Lung (tissue), 12 donors: ENCODE measurements around the gene RARA. TPM values are rescaled to one million over a fixed set of nuclear protein-coding genes. Genes with fewer than 3 reads are reported as not detected.
A peak's percentile ranks its signal among the peaks of the same experiment; 100 is the strongest.

Source experiments
- ATAC-seq: fragments of 200-7000 bp; cut with Tn5 transposase; one replicate; pipeline ENCODE4 v1.9.1; 2020; ENCODE audit warnings: moderate number of reproducible peaks; ENCODE audit not compliant: insufficient read depth, low FRiP score
- DNase-seq, 3 donors: peaks; one replicate each; pipeline ENCODE4 v3.0.0-alpha.2; 2013 to 2017
- H3K27ac ChIP-seq, 2 donors: one replicate each; pipeline ENCODE4 v1.5.1; 2013; ENCODE audit warnings: mild to moderate bottlenecking in 2 of 2, moderate library complexity in 2 of 2, control low read depth in 1 of 2, inconsistent platforms in 1 of 2, low read depth in 1 of 2, low read length in 1 of 2
- H3K27me3 ChIP-seq, 3 donors: one replicate each; pipeline ENCODE4 v1.5.1; 2013; ENCODE audit warnings: low read length in 2 of 3; ENCODE audit not compliant: control insufficient read depth in 3 of 3, insufficient read depth in 3 of 3
- H3K36me3 ChIP-seq, 4 donors: one replicate each; pipeline ENCODE4 v1.5.1; 2013; ENCODE audit warnings: low read length in 4 of 4, mild to moderate bottlenecking in 1 of 4, moderate library complexity in 1 of 4; ENCODE audit not compliant: control insufficient read depth in 4 of 4, insufficient read depth in 4 of 4
- H3K4me1 ChIP-seq, 5 donors: one replicate each; pipeline ENCODE4 v1.5.1; 2013; ENCODE audit warnings: low read length in 5 of 5, mild to moderate bottlenecking in 2 of 5, moderate library complexity in 1 of 5; ENCODE audit not compliant: control insufficient read depth in 5 of 5, insufficient read depth in 5 of 5
- H3K4me3 ChIP-seq: one replicate; pipeline ENCODE4 v1.5.1; 2013; ENCODE audit warnings: mild to moderate bottlenecking, control low read depth, moderate library complexity
- H3K9ac ChIP-seq, 2 donors: one replicate each; pipeline ENCODE4 v1.5.1; 2013; ENCODE audit warnings: low read length in 2 of 2, control low read depth in 1 of 2; ENCODE audit not compliant: insufficient read depth in 1 of 2
- H3K9me3 ChIP-seq, 4 donors: one replicate each; pipeline ENCODE4 v1.5.1; 2013; ENCODE audit warnings: low read length in 3 of 4, mild to moderate bottlenecking in 1 of 4, moderate library complexity in 1 of 4; ENCODE audit not compliant: control insufficient read depth in 4 of 4, insufficient read depth in 3 of 4
- WGBS, 2 donors: extraction: QIAGEN DNeasy Blood & Tissue Kit; methylation state at CpG; one replicate each; pipeline ENCODE4 v1.1.7; 2013; 5-methylcytosine and 5-hydroxymethylcytosine counted together
- polyA plus RNA-seq, 2 donors: library from polyadenylated mRNA; stranded (reverse); fragments of 200-250 nt; gene quantifications; one replicate each; pipeline ENCODE4 v1.2.1, GENCODE V29; 2013
- total RNA-seq, 2 donors: library from RNA; depleted of rRNA in 1 of 2; stranded (reverse); fragments of >200 nt in 1 of 2; gene quantifications; one replicate each; pipeline ENCODE4 v1.2.1, GENCODE V29; 2014 to 2021
- TF ChIP-seq, protein P1 (sequence below): IDR thresholded peaks from 2 replicates; pipeline ENCODE4 v1.5.1; 2012; ENCODE audit warnings: mild to moderate bottlenecking; ENCODE audit errors: control extremely low read depth, extremely low read depth
- donor health status: control.
- donor health status: control.
- donor health status: Bipolar disorder and iron deficiency.
- donor health status: healthy.
- donor health status: DM: yes; HTN: yes; CAD: no.

The RARA gene
- total and polyA plus RNA-seq, 4 donors: 36.4 to 75.3 (median 50.8) TPM

DNA sequence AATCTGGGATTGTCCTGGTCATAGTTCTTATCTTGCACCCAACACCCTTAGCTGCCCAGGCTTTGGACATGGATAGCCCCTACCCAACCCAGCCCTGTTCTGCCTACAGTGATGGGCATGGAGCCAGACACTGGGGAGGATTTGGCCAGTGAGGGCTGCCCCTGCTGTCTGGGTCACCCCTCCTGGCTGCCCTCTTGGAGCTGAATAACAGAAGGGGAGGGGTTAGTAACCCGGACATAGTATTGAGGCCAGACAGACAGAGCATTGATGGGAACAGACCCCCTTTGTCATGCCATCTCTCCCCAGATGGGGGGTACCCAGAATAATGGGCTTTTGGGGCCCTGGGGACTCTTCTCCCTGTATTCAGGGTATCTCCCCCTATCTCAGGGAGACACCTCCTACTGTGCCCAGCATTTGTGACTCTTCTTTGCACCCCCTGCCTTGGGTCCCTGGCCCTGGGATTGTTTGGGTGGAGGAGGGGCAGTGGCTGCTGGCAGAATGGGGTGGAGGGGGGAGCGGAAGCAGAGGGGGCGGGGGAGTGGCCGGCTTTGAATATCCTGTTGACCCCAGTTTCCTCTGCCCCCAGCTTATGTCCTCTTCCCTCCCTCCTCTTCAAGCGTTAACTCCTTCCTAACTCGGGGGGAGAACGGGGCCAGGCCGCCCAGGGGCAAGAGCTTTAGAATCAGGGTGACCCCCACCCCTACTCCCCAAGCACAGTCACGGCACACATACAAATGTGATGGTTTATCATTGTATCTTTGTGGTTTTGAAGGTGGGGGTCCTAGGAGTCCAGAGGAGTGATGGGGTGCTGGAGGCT lies 38.5 kb downstream of the RARA start:
- no peaks in the 10 kb centered on the region for H3K27me3 ChIP-seq
- H3K36me3 ChIP-seq: peaks cover 0 to 39% (median 22%) of the 10 kb centered on the region in 4 donors
- H3K4me3 ChIP-seq: no peak overlapping the region
- 18 to 34% methylated on average over 7 to 9 of the region's 9 CpGs for WGBS, 2 donors
- TF ChIP-seq, protein P1, sequence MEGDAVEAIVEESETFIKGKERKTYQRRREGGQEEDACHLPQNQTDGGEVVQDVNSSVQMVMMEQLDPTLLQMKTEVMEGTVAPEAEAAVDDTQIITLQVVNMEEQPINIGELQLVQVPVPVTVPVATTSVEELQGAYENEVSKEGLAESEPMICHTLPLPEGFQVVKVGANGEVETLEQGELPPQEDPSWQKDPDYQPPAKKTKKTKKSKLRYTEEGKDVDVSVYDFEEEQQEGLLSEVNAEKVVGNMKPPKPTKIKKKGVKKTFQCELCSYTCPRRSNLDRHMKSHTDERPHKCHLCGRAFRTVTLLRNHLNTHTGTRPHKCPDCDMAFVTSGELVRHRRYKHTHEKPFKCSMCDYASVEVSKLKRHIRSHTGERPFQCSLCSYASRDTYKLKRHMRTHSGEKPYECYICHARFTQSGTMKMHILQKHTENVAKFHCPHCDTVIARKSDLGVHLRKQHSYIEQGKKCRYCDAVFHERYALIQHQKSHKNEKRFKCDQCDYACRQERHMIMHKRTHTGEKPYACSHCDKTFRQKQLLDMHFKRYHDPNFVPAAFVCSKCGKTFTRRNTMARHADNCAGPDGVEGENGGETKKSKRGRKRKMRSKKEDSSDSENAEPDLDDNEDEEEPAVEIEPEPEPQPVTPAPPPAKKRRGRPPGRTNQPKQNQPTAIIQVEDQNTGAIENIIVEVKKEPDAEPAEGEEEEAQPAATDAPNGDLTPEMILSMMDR: no peak
- peak overlapping the region in 1 of 2 donors; percentile 52 for H3K9ac ChIP-seq
- DNase-seq: peak; percentile 63 to 86 (median 70)
- peak overlapping the region; percentile 6 to 71 for H3K27ac ChIP-seq
- H3K4me1 ChIP-seq: peaks cover 38 to 90% (median 54%) of the 10 kb centered on the region in 5 donors
- H3K9me3 ChIP-seq: no peaks in the 10 kb centered on the region
- ATAC-seq: no peak

DNA sequence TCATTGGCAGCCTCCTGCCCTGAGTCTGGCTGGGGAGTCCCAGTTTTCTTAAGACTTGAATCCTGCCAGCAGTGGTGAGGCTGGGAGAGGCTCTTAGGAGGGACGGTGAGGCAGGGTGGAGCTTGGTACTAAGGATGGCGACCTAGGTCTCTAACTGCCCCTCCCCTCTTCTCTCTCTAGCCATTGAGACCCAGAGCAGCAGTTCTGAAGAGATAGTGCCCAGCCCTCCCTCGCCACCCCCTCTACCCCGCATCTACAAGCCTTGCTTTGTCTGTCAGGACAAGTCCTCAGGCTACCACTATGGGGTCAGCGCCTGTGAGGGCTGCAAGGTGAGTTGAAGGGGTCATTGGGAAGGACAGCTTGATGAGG lies 39.1 kb downstream of the RARA start:
- H3K4me3 ChIP-seq: no peak overlapping the region
- peak overlapping the region; percentile 6 to 71 for H3K27ac ChIP-seq
- no peaks in the 10 kb centered on the region for H3K27me3 ChIP-seq
- peaks cover 38 to 85% (median 54%) of the 10 kb centered on the region in 5 donors for H3K4me1 ChIP-seq
- no peaks in the 10 kb centered on the region for H3K9me3 ChIP-seq
- ATAC-seq: no peak
- peaks cover 0 to 44% (median 26%) of the 10 kb centered on the region in 4 donors for H3K36me3 ChIP-seq
- WGBS, 2 donors: 48 to 81% methylated on average over 5 of the region's 5 CpGs
- TF ChIP-seq, protein P1: no peak
- no peak for DNase-seq
- H3K9ac ChIP-seq: peak overlapping the region in 1 of 2 donors; percentile 52

DNA sequence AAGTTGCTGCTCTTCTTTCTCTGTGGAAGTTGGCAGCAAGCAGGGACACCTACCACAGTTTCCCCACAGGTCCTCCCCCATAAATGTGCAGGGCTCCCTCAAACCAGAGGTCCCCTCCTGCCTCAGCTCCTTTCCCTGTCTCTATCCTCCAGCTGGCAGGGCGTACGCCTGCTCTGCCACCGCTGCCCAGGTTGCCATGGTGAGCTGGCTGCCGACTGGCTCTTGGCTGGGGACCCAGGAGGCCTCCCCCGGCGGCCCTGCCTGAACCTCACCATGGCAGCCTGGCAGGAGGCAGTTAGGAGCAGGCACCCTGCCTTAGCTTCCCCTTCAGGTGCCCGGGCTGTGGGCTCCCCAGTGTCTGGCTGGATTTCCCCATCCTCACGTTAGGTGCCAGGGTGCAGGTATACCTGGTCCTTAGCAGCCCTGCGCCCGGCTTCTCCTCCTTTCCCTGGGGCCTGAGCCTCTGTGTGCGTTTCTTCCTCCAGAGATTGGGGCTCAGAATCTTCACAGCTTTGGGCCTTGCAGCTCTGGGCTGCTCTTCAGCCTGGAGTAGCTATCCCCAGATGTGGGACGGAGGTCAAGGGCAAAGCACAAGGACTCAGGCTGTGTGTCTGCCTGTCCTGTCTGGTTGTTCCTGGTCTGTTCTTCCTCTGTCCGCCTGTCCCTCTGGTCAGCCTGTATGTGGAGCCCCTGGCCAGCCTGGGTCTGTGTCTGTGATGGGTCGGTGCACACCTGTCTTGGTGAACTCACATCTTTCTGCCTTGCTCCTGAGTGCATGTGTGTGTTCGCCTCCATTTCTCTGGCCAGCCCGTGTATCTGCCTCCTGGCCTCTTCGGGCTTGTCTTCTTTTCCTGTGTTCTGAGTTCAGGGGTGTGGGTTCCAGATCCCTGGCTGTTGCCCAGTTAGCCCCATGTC lies 39.8 kb downstream of the RARA start:
- H3K9me3 ChIP-seq: no peaks in the 10 kb centered on the region
- TF ChIP-seq, protein P1: no peak
- H3K9ac ChIP-seq: peak overlapping the region in 1 of 2 donors; percentile 52
- peaks cover 0 to 46% (median 26%) of the 10 kb centered on the region in 4 donors for H3K36me3 ChIP-seq
- no peak for ATAC-seq
- 49 to 61% methylated on average over 17 of the region's 17 CpGs for WGBS, 2 donors
- H3K4me3 ChIP-seq: no peak overlapping the region
- DNase-seq: peak in 1 of 3 donors; percentile 15
- H3K27me3 ChIP-seq: no peaks in the 10 kb centered on the region
- peak overlapping the region in 1 of 2 donors; percentile 71 for H3K27ac ChIP-seq
- peaks cover 38 to 78% (median 54%) of the 10 kb centered on the region in 5 donors for H3K4me1 ChIP-seq
